OCI-LY3 (cell line): Measurements from ENCODE around the gene DROSHA.

Experiments used
- EZH2phosphoT487 ChIP-seq: fragments of 200-600 bp; shearing (Covaris generic); IDR thresholded peaks from 2 replicates; pipeline ENCODE4 v1.6.1; 2018; ENCODE audit warnings: antibody characterized with exemption, mixed run types, low read depth
- TF ChIP-seq, protein P1 (sequence below): fragments of 200-600, 300-600 bp; sonication (generic); IDR thresholded peaks from 2 replicates; pipeline ENCODE4 v1.5.1; 2014; ENCODE audit warnings: antibody characterized with exemption, low read length, low read depth

DNA sequence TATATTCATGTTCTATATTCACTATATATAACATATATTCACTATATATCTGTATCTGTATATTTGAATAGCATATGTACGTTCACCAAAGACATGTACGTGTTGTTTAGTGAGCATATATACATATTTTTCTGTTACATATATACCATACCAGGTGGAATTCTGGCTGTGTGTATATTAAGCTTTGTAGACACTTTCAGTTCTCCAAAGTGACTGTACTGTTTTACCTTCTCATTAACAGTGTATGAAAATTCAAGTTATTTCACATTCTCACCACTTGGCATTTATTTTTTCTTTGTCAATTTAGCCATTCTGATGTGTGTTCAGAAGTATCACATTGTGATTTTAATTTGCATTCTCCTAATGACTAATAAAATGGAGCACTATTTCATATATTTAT, 52.2 kb downstream of the DROSHA start:
- TF ChIP-seq, protein P1, sequence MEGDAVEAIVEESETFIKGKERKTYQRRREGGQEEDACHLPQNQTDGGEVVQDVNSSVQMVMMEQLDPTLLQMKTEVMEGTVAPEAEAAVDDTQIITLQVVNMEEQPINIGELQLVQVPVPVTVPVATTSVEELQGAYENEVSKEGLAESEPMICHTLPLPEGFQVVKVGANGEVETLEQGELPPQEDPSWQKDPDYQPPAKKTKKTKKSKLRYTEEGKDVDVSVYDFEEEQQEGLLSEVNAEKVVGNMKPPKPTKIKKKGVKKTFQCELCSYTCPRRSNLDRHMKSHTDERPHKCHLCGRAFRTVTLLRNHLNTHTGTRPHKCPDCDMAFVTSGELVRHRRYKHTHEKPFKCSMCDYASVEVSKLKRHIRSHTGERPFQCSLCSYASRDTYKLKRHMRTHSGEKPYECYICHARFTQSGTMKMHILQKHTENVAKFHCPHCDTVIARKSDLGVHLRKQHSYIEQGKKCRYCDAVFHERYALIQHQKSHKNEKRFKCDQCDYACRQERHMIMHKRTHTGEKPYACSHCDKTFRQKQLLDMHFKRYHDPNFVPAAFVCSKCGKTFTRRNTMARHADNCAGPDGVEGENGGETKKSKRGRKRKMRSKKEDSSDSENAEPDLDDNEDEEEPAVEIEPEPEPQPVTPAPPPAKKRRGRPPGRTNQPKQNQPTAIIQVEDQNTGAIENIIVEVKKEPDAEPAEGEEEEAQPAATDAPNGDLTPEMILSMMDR: no peak
- TF ChIP-seq EZH2phosphoT487: no peak
